ENCODE data around the gene SKAP1.

The SKAP1 gene

GRCh38 chr17:48173191-48173984, 256.6 kb downstream of the SKAP1 start:
- DNase-seq (ENCODE audit: low read depth) = no peak

GRCh38 chr17:48169926-48170325, 260.1 kb downstream of the SKAP1 start:
- DNase-seq (ENCODE audit: low read depth) = no peak

- DNase-seq (ENCODE audit: low read depth) = no peak
Observed at GRCh38 chr17:48163809-48164208, 266.2 kb downstream of the SKAP1 start.

GRCh38 chr17:48162946-48163506, 267.0 kb downstream of the SKAP1 start:
- no peak for DNase-seq (ENCODE audit: low read depth)

GRCh38 chr17:48162306-48162934, 267.6 kb downstream of the SKAP1 start:
- DNase-seq (ENCODE audit: low read depth) = no peak

- DNase-seq (ENCODE audit: low read depth) = no peak
Observed at GRCh38 chr17:48161127-48161905, 268.7 kb downstream of the SKAP1 start.

- DNase-seq (ENCODE audit: low read depth) = no peak
Observed at GRCh38 chr17:48160177-48161081, 269.6 kb downstream of the SKAP1 start.

GRCh38 chr17:48159232-48159631, 270.8 kb downstream of the SKAP1 start:
- no peak for DNase-seq (ENCODE audit: low read depth)

- DNase-seq (ENCODE audit: low read depth) = no peak
Observed at GRCh38 chr17:48155889-48156611, 274.0 kb downstream of the SKAP1 start.

- no peak for DNase-seq (ENCODE audit: low read depth)
Observed at GRCh38 chr17:48153691-48154358, 276.2 kb downstream of the SKAP1 start.

- no peak for DNase-seq (ENCODE audit: low read depth)
Observed at GRCh38 chr17:48152289-48152688, 277.7 kb downstream of the SKAP1 start.

- DNase-seq (ENCODE audit: low read depth) = no peak
Observed at GRCh38 chr17:48151220-48151619, 278.8 kb downstream of the SKAP1 start.

GRCh38 chr17:48150597-48151001, 279.4 kb downstream of the SKAP1 start:
- no peak for DNase-seq (ENCODE audit: low read depth)

GRCh38 chr17:48149787-48150463, 280.1 kb downstream of the SKAP1 start:
- DNase-seq (ENCODE audit: low read depth) = no peak

GRCh38 chr17:48148854-48149786, 280.9 kb downstream of the SKAP1 start:
- no peak for DNase-seq (ENCODE audit: low read depth)

GRCh38 chr17:48148029-48148770, 281.8 kb downstream of the SKAP1 start:
- no peak for DNase-seq (ENCODE audit: low read depth)

GRCh38 chr17:48144976-48145798, 284.8 kb downstream of the SKAP1 start:
- no peak for DNase-seq (ENCODE audit: low read depth)

Data from GM04503 (cell line).